K562 (cell line): ENCODE measurements around the gene STK11. TPM values are rescaled to one million over a fixed set of nuclear protein-coding genes. Genes with fewer than 3 reads are reported as not detected.

ENCODE experiments used
- CBFA2T3 ChIP-seq: fragments of 450-650 bp; IDR thresholded peaks from 2 replicates; pipeline ENCODE4 v1.6.1; 2017
- CBX8 ChIP-seq: fragments of 200-600 bp; sonication (generic); IDR thresholded peaks from 2 replicates; pipeline ENCODE4 v1.6.1; 2012; ENCODE audit warnings: borderline replicate concordance, mixed run types, low read depth, mild to moderate bottlenecking, moderate library complexity, mixed read lengths, low read length, control low read depth, inconsistent platforms; ENCODE audit not compliant: poor library complexity, severe bottlenecking; ENCODE audit errors: extremely low read depth
- ESRRA ChIP-seq: fragments of 450-650 bp; IDR thresholded peaks from 2 replicates; pipeline ENCODE4 v1.6.1; 2014; ENCODE audit warnings: low read depth, mild to moderate bottlenecking, moderate library complexity, borderline replicate concordance
- HDAC3 ChIP-seq: fragments of 450-650 bp; IDR thresholded peaks from 2 replicates; pipeline ENCODE4 v1.6.1; 2018; ENCODE audit warnings: borderline replicate concordance, mild to moderate bottlenecking, moderate library complexity; ENCODE audit not compliant: partially characterized antibody
- KLF1 ChIP-seq: fragments of 450-650 bp; IDR thresholded peaks from 2 replicates; pipeline ENCODE4 v1.6.1; 2016; ENCODE audit warnings: missing genetic modification characterization, missing compliant biosample characterization
- L3MBTL2 ChIP-seq: fragments of 450-650 bp; IDR thresholded peaks from 2 replicates; pipeline ENCODE4 v1.6.1; 2016; ENCODE audit warnings: mild to moderate bottlenecking, moderate library complexity
- NFRKB ChIP-seq: fragments of 450-650 bp; IDR thresholded peaks from 2 replicates; pipeline ENCODE4 v1.6.1; 2016; ENCODE audit warnings: low read depth
- RBM15 ChIP-seq: fragments of 200-400 bp; formaldehyde crosslinking; IDR thresholded peaks from 2 replicates; pipeline ENCODE4 v1.6.1; 2018; ENCODE audit warnings: mild to moderate bottlenecking, low read length, moderate library complexity; ENCODE audit not compliant: insufficient read depth
- TARDBP ChIP-seq: fragments of 450-650 bp; IDR thresholded peaks from 2 replicates; pipeline ENCODE4 v1.6.1; 2016
- ZNF143 ChIP-seq: sonication (generic); formaldehyde crosslinking; IDR thresholded peaks from 2 replicates; pipeline ENCODE4 v1.9.0; 2022; ENCODE audit warnings: mild to moderate bottlenecking, missing genetic modification reagents
- ZNF253 ChIP-seq: fragments of 250-450 bp; sonication (Bioruptor Pico); conservative IDR thresholded peaks from 2 replicates; pipeline ENCODE4 v1.6.1; 2021; ENCODE audit warnings: mild to moderate bottlenecking
- ZNF586 ChIP-seq: fragments of 450-650 bp; formaldehyde crosslinking; conservative IDR thresholded peaks from 2 replicates; pipeline ENCODE4 v1.4.0; 2020; ENCODE audit warnings: mild to moderate bottlenecking, moderate library complexity
- ZNF644 ChIP-seq: fragments of 200-800 bp; sonication (Bioruptor generic); IDR thresholded peaks from 2 replicates; pipeline ENCODE4 v1.6.1; 2016; ENCODE audit warnings: low read depth, missing genetic modification characterization, missing compliant biosample characterization
- ZNF830 ChIP-seq: fragments of 250-450 bp; sonication (Bioruptor Pico); IDR thresholded peaks from 2 replicates; pipeline ENCODE4 v1.5.0; 2021; ENCODE audit warnings: mild to moderate bottlenecking
- polyA plus RNA-seq, 8 experiments: library from polyadenylated mRNA; depleted of rRNA in 4 of 8; stranded (reverse) in 5 of 8; unstranded in 3 of 8; fragments of >200 nt; fragmentation: Nextera tagmentation in 2 of 8; fragmentation: Illumina TruSeq in 1 of 8; extraction: Ambion mirVana in 2 of 8; extraction: Trizol in 1 of 8; gene quantifications; 2 replicates each; pipeline versions ENCODE4 v1.2.1 to v1.2.3, GENCODE V29; 2011 to 2014; ENCODE audit warnings: inconsistent platforms in 1 of 8, missing spikeins in 1 of 8
- total RNA-seq, 7 experiments: library from RNA; depleted of rRNA in 6 of 7; stranded (reverse); fragments of >200 nt in 6 of 7; fragmentation: Illumina TruSeq in 2 of 7; extraction: Trizol in 2 of 7; gene quantifications; 2 replicates each; pipeline versions ENCODE4 v1.2.1 to v1.2.3, GENCODE V29; 2011 to 2021; ENCODE audit warnings: low replicate concordance in 1 of 7
- TF ChIP-seq, protein P1 (sequence below): fragments of 200-800 bp; sonication (Bioruptor generic); IDR thresholded peaks from 2 replicates; pipeline ENCODE4 v1.6.1; 2017; ENCODE audit warnings: missing genetic modification characterization, missing compliant biosample characterization
- TF ChIP-seq, protein P2 (sequence below), 2 experiments: fragments of 450-650 bp in 1 of 2; sonication (generic) in 1 of 2; formaldehyde crosslinking in 1 of 2; IDR thresholded peaks in 1 of 2; conservative IDR thresholded peaks in 1 of 2; 2 replicates each; pipeline versions ENCODE4 v1.6.1 to v1.8.1; 2016 to 2023; ENCODE audit warnings: mild to moderate bottlenecking in 2 of 2, moderate library complexity in 2 of 2, inconsistent platforms in 1 of 2, missing genetic modification reagents in 1 of 2
- TF ChIP-seq, protein P3 (sequence below): sonication (generic); formaldehyde crosslinking; IDR thresholded peaks from 2 replicates; pipeline ENCODE4 v1.8.0; 2023; ENCODE audit warnings: mild to moderate bottlenecking, missing genetic modification reagents
- TF ChIP-seq, protein P4 (sequence below): fragments of 250-450 bp; sonication (Bioruptor Pico); IDR thresholded peaks from 2 replicates; pipeline ENCODE4 v1.8.0; 2021; ENCODE audit warnings: borderline replicate concordance, mild to moderate bottlenecking, moderate library complexity; ENCODE audit not compliant: poor library complexity, severe bottlenecking

The STK11 gene
- total and polyA plus RNA-seq, 9 of the 15 experiments (the other 6 are each of a cell fraction or from before 2014, with no cell fraction given): 0.15 to 96.5 (median 31.7) TPM

DNA sequence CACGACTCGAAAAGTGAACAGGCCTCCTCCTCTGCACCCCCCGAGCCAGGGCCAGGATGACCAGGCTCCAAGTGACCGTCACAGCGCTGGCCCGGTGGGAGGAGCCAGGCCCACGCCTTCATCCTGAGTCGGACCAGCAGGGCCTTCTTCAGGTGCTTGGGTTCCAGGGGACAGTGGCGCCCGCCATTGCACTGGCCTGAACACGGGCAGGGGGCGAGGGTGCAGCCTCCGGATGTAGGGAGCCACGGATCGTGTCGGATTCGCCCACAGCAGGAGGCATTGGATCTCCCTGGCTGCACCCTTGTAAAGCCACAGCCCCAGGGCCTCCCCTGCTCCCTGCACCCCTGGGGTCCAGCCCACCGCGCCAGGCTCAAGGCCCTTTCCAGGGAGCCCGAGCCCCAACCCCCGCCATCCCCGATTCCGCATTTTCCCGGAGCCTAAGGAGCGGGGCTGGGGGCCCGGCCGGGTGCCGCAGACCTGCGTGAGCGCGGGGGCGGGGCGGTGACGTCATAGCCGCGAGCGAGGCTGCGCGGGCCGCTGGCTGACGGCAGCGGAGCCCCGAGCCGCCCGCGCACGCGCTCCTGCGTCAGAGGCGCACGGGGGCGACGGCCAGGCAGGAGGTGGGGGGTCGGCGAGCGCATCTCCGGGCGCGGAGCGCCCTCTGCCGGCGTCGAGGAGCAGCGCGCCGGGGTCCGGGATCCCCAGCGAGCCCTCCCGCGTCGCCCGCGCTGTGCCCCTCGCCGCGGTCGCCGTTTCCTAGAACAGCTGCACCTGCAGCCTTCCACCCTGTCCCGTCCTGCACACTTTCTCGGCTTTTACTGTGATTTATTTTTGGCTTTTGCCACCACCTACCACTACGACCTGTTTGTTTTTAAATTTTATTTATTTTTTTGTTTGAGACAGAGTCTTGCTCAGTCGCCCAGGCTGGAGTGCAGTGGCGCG is 34.5 kb downstream of the STK11 start (continued):
- TF ChIP-seq RBM15 (no peak), CBX8 (no peak), ZNF644 (tag) (no peak), ZNF253 (no peak), HDAC3 (no peak), NFRKB (no peak), ZNF143 (CRISPR knock-in tag) (no peak), ESRRA (peak; percentile 66; the same call in 1 of the 2 replicates), TARDBP (peak; percentile 91; the same call in 1 of the 2 replicates), ZNF586 (CRISPR knock-in tag) (no peak), CBFA2T3 (no peak), L3MBTL2 (peak; percentile 73), ZNF830 (no peak), KLF1 (tag) (no peak)
- TF ChIP-seq, protein P1, sequence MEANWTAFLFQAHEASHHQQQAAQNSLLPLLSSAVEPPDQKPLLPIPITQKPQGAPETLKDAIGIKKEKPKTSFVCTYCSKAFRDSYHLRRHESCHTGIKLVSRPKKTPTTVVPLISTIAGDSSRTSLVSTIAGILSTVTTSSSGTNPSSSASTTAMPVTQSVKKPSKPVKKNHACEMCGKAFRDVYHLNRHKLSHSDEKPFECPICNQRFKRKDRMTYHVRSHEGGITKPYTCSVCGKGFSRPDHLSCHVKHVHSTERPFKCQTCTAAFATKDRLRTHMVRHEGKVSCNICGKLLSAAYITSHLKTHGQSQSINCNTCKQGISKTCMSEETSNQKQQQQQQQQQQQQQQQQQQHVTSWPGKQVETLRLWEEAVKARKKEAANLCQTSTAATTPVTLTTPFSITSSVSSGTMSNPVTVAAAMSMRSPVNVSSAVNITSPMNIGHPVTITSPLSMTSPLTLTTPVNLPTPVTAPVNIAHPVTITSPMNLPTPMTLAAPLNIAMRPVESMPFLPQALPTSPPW (CRISPR knock-in tag): peak; percentile 96
- TF ChIP-seq, protein P2, sequence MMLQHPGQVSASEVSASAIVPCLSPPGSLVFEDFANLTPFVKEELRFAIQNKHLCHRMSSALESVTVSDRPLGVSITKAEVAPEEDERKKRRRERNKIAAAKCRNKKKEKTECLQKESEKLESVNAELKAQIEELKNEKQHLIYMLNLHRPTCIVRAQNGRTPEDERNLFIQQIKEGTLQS (IDR thresholded peaks at IDR 0.05): peak; percentile 97
- TF ChIP-seq, protein P2 (CRISPR knock-in tag; conservative IDR thresholded peaks at IDR 0.05): 0 out of 2 replicates have a peak, but pooled peaks have one; percentile 36
- TF ChIP-seq, protein P3, sequence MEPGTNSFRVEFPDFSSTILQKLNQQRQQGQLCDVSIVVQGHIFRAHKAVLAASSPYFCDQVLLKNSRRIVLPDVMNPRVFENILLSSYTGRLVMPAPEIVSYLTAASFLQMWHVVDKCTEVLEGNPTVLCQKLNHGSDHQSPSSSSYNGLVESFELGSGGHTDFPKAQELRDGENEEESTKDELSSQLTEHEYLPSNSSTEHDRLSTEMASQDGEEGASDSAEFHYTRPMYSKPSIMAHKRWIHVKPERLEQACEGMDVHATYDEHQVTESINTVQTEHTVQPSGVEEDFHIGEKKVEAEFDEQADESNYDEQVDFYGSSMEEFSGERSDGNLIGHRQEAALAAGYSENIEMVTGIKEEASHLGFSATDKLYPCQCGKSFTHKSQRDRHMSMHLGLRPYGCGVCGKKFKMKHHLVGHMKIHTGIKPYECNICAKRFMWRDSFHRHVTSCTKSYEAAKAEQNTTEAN (CRISPR knock-in tag): no peak
- TF ChIP-seq, protein P4, sequence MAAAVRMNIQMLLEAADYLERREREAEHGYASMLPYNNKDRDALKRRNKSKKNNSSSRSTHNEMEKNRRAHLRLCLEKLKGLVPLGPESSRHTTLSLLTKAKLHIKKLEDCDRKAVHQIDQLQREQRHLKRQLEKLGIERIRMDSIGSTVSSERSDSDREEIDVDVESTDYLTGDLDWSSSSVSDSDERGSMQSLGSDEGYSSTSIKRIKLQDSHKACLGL (CRISPR knock-in tag): no peak
